Nephron progenitor cell (in vitro differentiated cells): Measurements from ENCODE around the gene IFIT3.

ENCODE experiments used
- DNase-seq: peaks from one replicate; pipeline ENCODE4 v3.0.0; 2021
- H3K27ac Mint-ChIP-seq: 2 replicates; pipeline ENCODE4 v1.8.0; 2021; ENCODE audit warnings: mild to moderate bottlenecking, moderate library complexity, mixed read lengths
- H3K27me3 Mint-ChIP-seq: 2 replicates; pipeline ENCODE4 v1.8.0; 2021; ENCODE audit warnings: mild to moderate bottlenecking, low read depth, mixed read lengths; ENCODE audit not compliant: poor library complexity
- H3K36me3 Mint-ChIP-seq: 2 replicates; pipeline ENCODE4 v1.8.0; 2021; ENCODE audit warnings: low read depth, mixed read lengths
- H3K4me1 Mint-ChIP-seq: 2 replicates; pipeline ENCODE4 v1.8.0; 2021; ENCODE audit warnings: mixed read lengths
- H3K4me3 Mint-ChIP-seq: 2 replicates; pipeline ENCODE4 v1.8.0; 2021; ENCODE audit warnings: mild to moderate bottlenecking, moderate library complexity, mixed read lengths
- H3K9me3 Mint-ChIP-seq: 2 replicates; pipeline ENCODE4 v1.8.0; 2021; ENCODE audit warnings: mild to moderate bottlenecking, moderate library complexity, mixed read lengths
- CTCF ChIP-seq: fragments of 200-600 bp; sonication (generic); IDR thresholded peaks from 2 replicates; pipeline ENCODE4 v1.5.0; 2021; ENCODE audit warnings: antibody characterized with exemption

The IFIT3 gene

GRCh38 chr10:89305766-89306433 lies 21.9 kb upstream of the IFIT3 start:
- Mint-ChIP-seq H3K9me3 (peaks cover 2% of the 10 kb centered on the region), H3K36me3 (no peaks in the 10 kb centered on the region), H3K4me3 (no peak overlapping the region), H3K4me1 (peaks cover 28% of the 10 kb centered on the region), H3K27ac (no peak overlapping the region), H3K27me3 (peaks cover 5% of the 10 kb centered on the region)
- no peak for DNase-seq
- TF ChIP-seq CTCF: no peak

GRCh38 chr10:89306434-89307268 lies 21.1 kb upstream of the IFIT3 start:
- no peaks in the 10 kb centered on the region for H3K9me3 Mint-ChIP-seq
- no peak for TF ChIP-seq CTCF
- no peak overlapping the region for H3K4me3 Mint-ChIP-seq

GRCh38 chr10:89307269-89307577 lies 20.6 kb upstream of the IFIT3 start:
- Mint-ChIP-seq H3K36me3 (no peaks in the 10 kb centered on the region), H3K9me3 (no peaks in the 10 kb centered on the region), H3K27me3 (peaks cover 5% of the 10 kb centered on the region), H3K4me3 (no peak overlapping the region), H3K27ac (no peak overlapping the region), H3K4me1 (peaks cover 20% of the 10 kb centered on the region)
- no peak for TF ChIP-seq CTCF
- no peak for DNase-seq

More at GRCh38 chr10:89306434-89307268, 21.1 kb upstream of the IFIT3 start:
- Mint-ChIP-seq H3K27me3 (peaks cover 5% of the 10 kb centered on the region), H3K36me3 (no peaks in the 10 kb centered on the region), H3K27ac (no peak overlapping the region), H3K4me1 (peaks cover 26% of the 10 kb centered on the region)
- DNase-seq: no peak

- H3K4me3 Mint-ChIP-seq: no peak overlapping the region
- H3K27me3 Mint-ChIP-seq: peaks cover 5% of the 10 kb centered on the region
- no peak for TF ChIP-seq CTCF
- H3K36me3 Mint-ChIP-seq: no peaks in the 10 kb centered on the region
- H3K4me1 Mint-ChIP-seq: peaks cover 10% of the 10 kb centered on the region
- no peak for DNase-seq
- H3K27ac Mint-ChIP-seq: no peak overlapping the region
- no peaks in the 10 kb centered on the region for H3K9me3 Mint-ChIP-seq
These were observed 19.5 kb upstream of the IFIT3 start for GRCh38 chr10:89308266-89308665.

GRCh38 chr10:89308736-89309135 lies 19.1 kb upstream of the IFIT3 start:
- Mint-ChIP-seq H3K9me3 (no peaks in the 10 kb centered on the region), H3K36me3 (no peaks in the 10 kb centered on the region), H3K27ac (no peak overlapping the region), H3K27me3 (peaks cover 5% of the 10 kb centered on the region), H3K4me1 (peaks cover 8% of the 10 kb centered on the region), H3K4me3 (no peak overlapping the region)
- no peak for DNase-seq
- TF ChIP-seq CTCF: no peak
